ENCODE results near the gene UGT1A8.

The UGT1A8 gene

DNA sequence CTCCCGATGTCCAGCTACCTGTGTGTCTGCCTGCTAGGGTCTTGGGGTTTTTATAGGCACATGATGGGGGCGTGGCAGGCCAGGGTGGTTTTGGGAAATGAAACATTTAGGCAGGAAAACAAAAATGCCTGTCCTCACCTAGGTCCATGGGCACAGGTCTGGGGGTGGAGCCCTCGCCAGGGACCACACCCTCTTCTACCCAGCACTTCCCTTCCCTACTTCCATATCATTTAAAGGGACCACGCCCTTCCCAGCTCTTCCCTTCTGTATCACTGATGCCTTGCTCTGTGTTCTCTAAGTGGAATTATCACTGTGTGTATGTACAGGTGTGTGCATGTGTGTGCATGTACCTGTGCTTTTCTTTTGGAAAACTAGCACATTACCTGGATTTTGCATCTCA lies 149.0 kb downstream of the UGT1A8 start:
- no peak for DNase-seq (ENCODE audit: low spot score)

- no peak for DNase-seq (ENCODE audit: low spot score)
Observed at GRCh38 chr2:233768076-233768475, 150.6 kb downstream of the UGT1A8 start.

GRCh38 chr2:233769260-233769659 lies 151.8 kb downstream of the UGT1A8 start:
- no peak for DNase-seq (ENCODE audit: low spot score)

DNA sequence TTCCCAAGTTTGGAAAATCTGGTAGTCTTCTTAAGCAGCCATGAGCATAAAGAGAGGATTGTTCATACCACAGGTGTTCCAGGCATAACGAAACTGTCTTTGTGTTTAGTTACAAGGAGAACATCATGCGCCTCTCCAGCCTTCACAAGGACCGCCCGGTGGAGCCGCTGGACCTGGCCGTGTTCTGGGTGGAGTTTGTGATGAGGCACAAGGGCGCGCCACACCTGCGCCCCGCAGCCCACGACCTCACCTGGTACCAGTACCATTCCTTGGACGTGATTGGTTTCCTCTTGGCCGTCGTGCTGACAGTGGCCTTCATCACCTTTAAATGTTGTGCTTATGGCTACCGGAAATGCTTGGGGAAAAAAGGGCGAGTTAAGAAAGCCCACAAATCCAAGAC lies 154.7 kb downstream of the UGT1A8 start:
- DNase-seq (ENCODE audit: low spot score), result no peak

DNA sequence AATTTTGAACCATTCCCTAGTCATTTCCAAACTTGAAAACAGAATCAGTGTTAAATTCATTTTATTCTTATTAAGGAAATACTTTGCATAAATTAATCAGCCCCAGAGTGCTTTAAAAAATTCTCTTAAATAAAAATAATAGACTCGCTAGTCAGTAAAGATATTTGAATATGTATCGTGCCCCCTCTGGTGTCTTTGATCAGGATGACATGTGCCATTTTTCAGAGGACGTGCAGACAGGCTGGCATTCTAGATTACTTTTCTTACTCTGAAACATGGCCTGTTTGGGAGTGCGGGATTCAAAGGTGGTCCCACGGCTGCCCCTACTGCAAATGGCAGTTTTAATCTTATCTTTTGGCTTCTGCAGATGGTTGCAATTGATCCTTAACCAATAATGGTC lies 155.2 kb downstream of the UGT1A8 start:
- DNase-seq (ENCODE audit: low spot score), result no peak

DNA sequence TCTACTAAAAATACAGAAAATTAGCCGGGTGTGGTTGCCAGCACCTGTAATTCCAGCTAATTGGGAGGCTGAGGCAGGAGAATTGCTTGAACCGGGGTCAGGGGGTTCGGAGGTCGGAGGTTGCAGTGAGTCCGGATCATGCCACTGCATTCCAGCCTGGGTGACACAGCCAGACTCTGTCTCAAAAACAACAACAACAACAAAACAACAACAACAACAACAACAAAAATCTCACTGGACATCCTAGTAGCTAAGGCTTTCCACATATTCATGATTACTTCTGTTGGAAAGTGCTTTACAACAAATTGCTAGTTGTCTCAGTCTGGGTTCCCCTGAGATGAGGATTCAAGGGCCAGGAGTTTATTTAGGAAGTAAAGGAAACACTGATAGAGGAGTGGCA lies 156.4 kb downstream of the UGT1A8 start:
- no peak for DNase-seq (ENCODE audit: low spot score)

- DNase-seq (ENCODE audit: low spot score), result no peak
Observed at GRCh38 chr2:233775414-233775813, 158.0 kb downstream of the UGT1A8 start.

GRCh38 chr2:233778030-233778429 lies 160.6 kb downstream of the UGT1A8 start, which contains the start of gene MROH2A:
Gene MROH2A, plus strand, starts transcription at chr2:233778330. Its CDS starts 1,029 bp downstream, at chr2:233779359.
- no peak for DNase-seq (ENCODE audit: low spot score)

DNA sequence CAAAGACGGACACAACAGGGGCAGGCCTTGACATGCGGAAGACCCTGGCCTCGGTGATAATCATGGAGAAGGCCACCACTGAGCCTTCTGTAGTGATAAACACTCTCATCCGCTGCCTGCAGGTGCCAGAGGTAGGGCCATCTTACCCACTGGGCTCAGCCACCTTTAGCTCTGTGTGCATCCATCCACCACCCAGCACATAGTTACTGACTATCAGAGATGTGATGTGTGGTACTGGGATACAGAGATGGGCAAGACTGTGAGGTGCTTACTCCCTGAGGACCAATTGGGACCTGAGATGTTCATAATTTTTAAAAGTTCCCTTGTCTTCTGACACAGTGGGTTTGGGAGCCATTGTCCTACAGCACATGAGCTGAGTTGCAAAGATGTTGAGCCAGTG lies 162.3 kb downstream of the UGT1A8 start:
- DNase-seq (ENCODE audit: low spot score), result no peak

- no peak for DNase-seq (ENCODE audit: low spot score)
Observed at GRCh38 chr2:233780771-233781170, 163.3 kb downstream of the UGT1A8 start.

DNA sequence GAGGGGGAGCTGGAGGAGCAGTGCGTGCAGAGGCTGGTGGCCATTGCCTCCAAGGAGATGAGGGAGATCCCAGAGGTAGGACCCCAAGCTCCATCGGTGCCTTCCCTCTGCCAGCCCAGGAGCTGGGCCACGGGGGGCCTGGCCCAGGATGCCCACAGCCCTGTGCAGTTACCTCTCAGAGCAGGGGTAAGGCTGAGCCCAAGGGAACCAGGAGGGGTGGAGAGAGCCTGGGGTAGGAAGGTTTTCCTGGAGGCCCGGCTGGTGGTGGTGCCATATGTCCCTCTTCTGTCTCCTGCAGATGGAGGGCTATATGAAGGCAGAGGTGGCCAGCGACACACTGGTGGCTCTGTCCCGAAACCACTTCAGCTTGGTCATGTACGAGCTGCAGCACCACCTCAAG lies 172.1 kb downstream of the UGT1A8 start:
- DNase-seq (ENCODE audit: low spot score), result no peak

GRCh38 chr2:233791151-233791882 lies 173.9 kb downstream of the UGT1A8 start:
- DNase-seq (ENCODE audit: low spot score), result no peak

GRCh38 chr2:233791883-233792329 lies 174.5 kb downstream of the UGT1A8 start:
- DNase-seq (ENCODE audit: low spot score), result no peak

DNA sequence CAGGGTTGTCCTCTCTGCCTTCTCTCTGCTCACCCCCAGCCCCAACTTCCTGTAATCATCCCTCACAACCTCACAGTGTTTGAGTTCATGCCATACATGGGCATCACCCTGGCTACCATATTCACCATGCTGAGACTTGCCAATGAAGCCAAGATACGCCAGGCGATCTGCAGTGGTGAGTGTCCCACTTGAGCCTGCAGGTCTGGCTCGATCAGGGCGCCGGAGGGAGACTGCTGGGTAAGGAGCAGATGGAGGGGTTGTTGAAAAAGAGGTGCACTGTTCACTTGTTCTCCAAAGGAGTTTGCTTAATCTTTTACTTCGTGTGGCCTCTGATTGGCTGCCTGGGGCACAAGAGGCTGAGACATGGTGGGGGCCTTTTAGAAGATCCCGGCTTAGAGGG lies 175.3 kb downstream of the UGT1A8 start:
- DNase-seq (ENCODE audit: low spot score), result no peak

GRCh38 chr2:233793465-233794127 lies 176.2 kb downstream of the UGT1A8 start:
- no peak for DNase-seq (ENCODE audit: low spot score)

DNA sequence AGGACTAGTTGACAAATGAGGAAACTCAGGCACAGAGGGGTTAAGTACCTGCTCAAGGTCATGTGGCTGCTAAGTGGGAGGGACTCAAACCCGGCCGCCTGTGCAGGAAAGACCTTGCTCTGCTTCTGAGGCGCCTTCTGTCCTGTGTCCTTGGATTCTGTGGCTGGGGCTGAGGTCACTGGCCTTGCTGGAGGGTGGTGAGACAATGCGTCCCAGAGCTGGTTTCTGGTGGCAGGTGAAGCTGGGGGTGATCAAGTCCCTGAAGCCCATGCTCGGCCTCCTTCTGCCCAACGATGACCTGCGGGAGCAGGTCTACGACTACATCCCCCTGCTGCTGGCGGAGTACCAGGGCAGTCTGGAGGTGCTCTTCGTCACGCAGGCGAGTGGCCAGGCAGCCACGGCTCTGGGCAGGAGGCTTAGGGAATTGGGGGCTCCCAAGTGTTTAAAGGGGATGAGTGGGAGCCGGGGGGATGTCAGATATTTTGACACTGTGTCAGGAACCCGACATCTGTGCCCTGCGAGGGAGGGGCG lies 176.8 kb downstream of the UGT1A8 start:
- no peak for DNase-seq (ENCODE audit: low spot score)

DNA sequence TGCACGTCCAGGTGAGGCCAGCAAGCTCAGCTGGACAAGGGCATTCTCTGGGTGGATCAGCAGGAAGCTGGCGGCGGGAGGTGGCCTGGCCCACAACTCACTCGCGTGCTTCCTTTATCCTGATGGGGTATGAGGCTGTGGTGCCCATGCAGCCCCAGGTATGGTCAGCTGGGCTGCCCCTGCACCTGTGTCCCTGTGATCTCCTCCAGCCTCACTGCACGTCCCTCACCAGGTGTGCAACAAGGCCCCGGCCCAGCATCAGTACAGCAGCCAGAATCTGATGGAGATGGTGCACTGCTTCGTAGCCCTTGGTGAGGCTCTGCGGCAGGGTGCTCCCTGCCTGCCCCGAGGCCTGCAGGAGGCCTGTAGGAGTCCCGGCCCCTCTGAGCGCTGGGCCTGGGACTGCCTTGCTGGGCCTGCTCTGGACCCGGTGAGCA lies 178.3 kb downstream of the UGT1A8 start:
- no peak for DNase-seq (ENCODE audit: low spot score)

DNA sequence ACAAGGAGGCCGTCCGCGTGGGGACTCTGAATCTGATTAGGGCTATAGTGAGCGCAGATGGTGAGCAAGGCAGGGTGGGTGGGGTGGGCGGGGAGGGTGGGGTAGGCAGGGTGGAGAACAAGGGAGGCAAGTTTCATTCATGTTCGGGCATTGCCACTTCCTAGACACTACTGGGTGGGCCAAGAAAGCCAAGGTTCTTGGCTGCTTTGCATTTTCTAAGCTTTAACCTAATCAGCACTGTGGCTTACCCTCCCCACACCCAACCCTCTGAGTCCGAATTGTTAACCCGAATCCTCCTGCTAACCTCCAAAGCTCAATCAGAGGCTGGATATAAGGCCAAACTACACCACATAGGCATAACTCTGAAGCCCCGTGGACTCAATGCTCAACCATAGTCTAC lies 178.8 kb downstream of the UGT1A8 start:
- DNase-seq (ENCODE audit: low spot score), result no peak

DNA sequence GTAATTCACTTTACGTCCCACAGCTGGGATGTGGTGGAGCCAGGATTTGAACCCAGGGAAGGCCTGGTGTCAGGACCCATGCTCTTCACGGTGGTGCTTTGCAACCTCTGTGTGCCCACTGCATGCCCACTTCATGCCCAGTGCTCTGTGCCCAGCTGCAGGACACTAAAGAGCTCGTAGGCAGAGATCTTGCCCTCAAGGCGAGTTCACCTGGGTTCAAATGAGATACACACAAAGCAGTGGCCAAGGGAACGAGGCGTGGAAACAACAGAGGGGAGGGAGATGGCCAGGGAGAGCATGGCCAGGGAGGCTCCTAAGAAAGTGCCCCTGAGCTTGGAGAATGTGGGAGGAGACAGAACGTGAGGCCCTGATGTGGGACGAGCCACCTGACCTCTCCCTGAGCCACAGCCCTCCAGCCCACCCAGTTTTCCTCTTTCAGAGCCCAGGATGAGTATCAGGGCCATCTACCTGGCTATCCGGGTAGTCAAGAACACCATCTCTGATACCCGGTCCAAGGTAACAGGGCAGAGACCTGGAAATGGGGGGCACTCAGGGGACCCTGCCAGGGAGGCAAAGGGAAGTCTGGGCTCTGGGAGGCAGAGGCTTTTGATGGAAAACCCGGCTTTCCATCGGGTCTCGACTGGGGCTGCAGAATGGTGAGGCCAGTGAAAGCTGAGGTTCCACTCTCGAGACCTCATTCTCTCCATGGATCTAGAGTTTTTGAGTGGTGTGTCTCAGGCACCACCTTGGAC lies 181.1 kb downstream of the UGT1A8 start:
- DNase-seq (ENCODE audit: low spot score), result no peak

GRCh38 chr2:233799087-233799665 lies 181.7 kb downstream of the UGT1A8 start:
- DNase-seq (ENCODE audit: low spot score), result no peak

DNA sequence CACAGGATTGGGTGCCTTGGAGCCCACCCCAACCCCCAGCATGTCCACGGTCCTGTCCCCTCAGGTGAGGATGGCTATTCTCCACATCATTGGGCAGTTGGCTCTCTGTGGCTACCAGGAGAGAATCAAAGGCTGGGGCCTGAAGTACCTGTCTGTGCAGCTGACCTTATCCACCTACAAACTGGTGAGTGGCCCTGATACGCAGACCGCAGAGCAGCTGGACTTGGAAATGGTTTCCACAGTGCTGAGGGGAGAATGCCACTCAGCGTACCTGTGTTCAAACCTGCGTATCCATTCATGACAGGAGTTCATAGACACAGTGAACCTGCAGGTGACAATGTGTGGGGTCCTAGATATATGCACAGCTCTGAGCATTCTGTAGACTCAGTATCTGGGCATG lies 182.3 kb downstream of the UGT1A8 start:
- no peak for DNase-seq (ENCODE audit: low spot score)

DNA sequence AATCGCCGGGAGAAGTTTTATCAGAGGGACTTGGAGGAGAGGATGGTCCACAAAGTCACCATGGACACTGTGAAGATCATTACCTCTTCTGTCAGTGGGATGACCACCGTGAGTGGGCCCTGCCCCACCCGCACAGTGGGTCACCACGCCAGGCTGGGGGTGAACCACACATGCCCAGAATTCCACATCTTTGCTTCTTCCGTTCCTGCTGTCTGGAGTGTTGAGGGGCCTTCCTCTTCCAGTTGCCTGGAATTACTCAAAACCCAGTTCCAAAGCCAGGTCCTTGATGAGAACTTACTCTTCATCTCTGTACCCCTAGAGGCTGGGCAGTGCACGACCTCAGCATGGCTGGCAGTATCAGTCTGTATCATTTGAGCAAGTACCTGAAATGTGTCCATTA lies 182.8 kb downstream of the UGT1A8 start:
- no peak for DNase-seq (ENCODE audit: low spot score)
